Measurements from ENCODE around the gene ARHGDIB. TPM values are rescaled to one million over a fixed set of nuclear protein-coding genes. Genes with fewer than 3 reads are reported as not detected.

Gene ARHGDIB
- total and polyA plus RNA-seq, 10 of the 15 experiments (the other 5 are each of a cell fraction or from before 2014, with no cell fraction given): 796 to 2,849 (median 1,346) TPM

- TF ChIP-seq SKIL (IDR thresholded peaks at IDR 0.05; ENCODE audit: low read depth, poor library complexity, severe bottlenecking) (peak; percentile 11), NFYB (IDR thresholded peaks at IDR 0.05; ENCODE audit: insufficient read depth, low read depth, low read length) (peak; percentile 48; the same call in 1 of the 2 replicates), ZZZ3 (IDR thresholded peaks at IDR 0.05; ENCODE audit: control insufficient read depth, insufficient read length, low read depth) (no peak), E2F8 (IDR thresholded peaks at IDR 0.05; ENCODE audit: low read depth, partially characterized antibody) (no peak), SPI1 (IDR thresholded peaks at IDR 0.05; ENCODE audit: borderline replicate concordance, insufficient read depth, low read depth, low read length) (peak; percentile 47; the same call in 1 of the 2 replicates), HSF1 (IDR thresholded peaks at IDR 0.05; ENCODE audit: low read depth, low read length) (no peak), USF1 (IDR thresholded peaks at IDR 0.05; ENCODE audit: borderline replicate concordance, extremely low read length, insufficient read depth, low read depth, low read length) (no peak), ZBTB40 (IDR thresholded peaks at IDR 0.05; ENCODE audit: borderline replicate concordance) (peak; percentile 40; the same call in 1 of the 2 replicates), RUNX3 (IDR thresholded peaks at IDR 0.05; ENCODE audit: low read length) (no peak), REST (IDR thresholded peaks at IDR 0.05; ENCODE audit: low read depth, low read length) (no peak), HCFC1 (IDR thresholded peaks at IDR 0.05; ENCODE audit: low read length) (no peak), CHD4 (IDR thresholded peaks at IDR 0.05) (no peak)
Measured at GRCh38 chr12:14952299-14952921, 9.0 kb downstream of the ARHGDIB start (continued).

All from GM12878 (cell line).